ENCODE results near the gene SERF2. TPM values are rescaled to one million over a fixed set of nuclear protein-coding genes. Genes with fewer than 3 reads are reported as not detected.
"Not testable (repeated sequence)": the region's sequence is repeated elsewhere in the genome, so short reads cannot be mapped to it uniquely, and the experiment has no call there.

Gene SERF2
- total and polyA plus RNA-seq, 2 of the 13 experiments (the other 11 are each of a cell fraction or from before 2014, with no cell fraction given) = 811 to 1,257 TPM

DNA sequence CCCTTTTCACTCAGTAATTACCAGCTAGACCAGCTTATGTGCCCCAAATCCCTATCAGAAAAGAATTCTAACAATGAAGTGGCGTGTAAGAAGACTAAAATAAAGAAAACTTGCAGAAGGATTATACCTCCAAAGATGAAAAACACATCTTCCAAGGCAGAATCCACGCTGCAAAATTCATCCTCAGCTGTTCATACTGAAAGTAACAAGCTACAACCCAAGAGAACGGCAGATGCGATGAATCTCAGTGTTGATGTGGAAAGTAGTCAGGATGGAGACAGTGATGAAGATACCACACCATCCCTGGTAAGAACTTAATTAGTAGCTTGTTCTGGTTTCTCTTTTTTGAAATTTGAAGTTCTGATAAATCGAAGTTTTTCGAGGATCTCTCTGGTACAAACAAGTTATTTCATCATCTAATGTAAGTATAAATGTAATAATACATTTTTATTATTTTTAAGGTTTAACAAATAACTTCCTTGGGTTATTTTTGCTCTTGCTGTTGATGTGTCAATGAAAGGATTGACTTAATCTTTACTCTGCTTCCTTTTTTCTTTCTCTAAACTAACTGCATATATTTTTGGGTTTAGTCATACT is 36.0 kb downstream of the SERF2 start:
- no TSS peak for BruUV-seq (replicated peaks)
- no peak overlapping the region for H3K27ac ChIP-seq (ENCODE audit: extremely low read length, insufficient read depth, low read length)
- H3K4me3 ChIP-seq (replicated peaks in 1 of 3; ENCODE audit: insufficient read depth in 1 of 3, low read depth in 2 of 3, low read length in 3 of 3) = no peak overlapping the region
- H4K20me1 ChIP-seq (ENCODE audit: insufficient read depth, low read length) = no peaks in the 10 kb centered on the region
- peak overlapping the region; percentile 81 for H2AFZ ChIP-seq (ENCODE audit: low read length)
- no peak overlapping the region for H3K9ac ChIP-seq (ENCODE audit: insufficient read depth, low read depth, low read length)
- no peaks in the 10 kb centered on the region for H3K9me3 ChIP-seq (ENCODE audit: low read length)
- in situ Hi-C loops (cut with HindIII; ENCODE audit: extremely low pct_ligation_motif_present, low pct_unique_long_range_greater_than_20kb) = no loop called here
- FAIRE-seq = no peak
- 68% methylated on average over 6 of the region's 6 CpGs for WGBS (ENCODE audit: low lambda C conversion rate)
- H3K4me1 ChIP-seq (ENCODE audit: insufficient read depth, low read length) = peaks cover 32% of the 10 kb centered on the region
- CTCF ChIA-PET (ENCODE audit: low intra/inter-chr PET ratio, low total read pairs) = no interaction called here
- no peaks in the 10 kb centered on the region; a peak in 1 of 5 replicates for H3K27me3 ChIP-seq (ENCODE audit: control insufficient read depth in 1 of 2, insufficient read depth in 2 of 2, low read length in 2 of 2)
- POLR2A ChIA-PET = no interaction called here
- DNase-seq (ENCODE audit: low spot score) = no peak
- H3K36me3 ChIP-seq (replicated peaks in 1 of 2; ENCODE audit: control insufficient read depth in 1 of 2, insufficient read depth in 2 of 2, low read length in 2 of 2) = no peaks in the 10 kb centered on the region
- no peak overlapping the region for H3K4me2 ChIP-seq (ENCODE audit: low read depth, low read length)
- H3K79me2 ChIP-seq (ENCODE audit: insufficient read depth, low read length) = peaks cover 12% of the 10 kb centered on the region
- no peak for TF ChIP-seq ZNF660 (CRISPR knock-in tag; IDR thresholded peaks at IDR 0.05; ENCODE audit: borderline replicate concordance, low read depth)
- TF ChIP-seq, protein P1, sequence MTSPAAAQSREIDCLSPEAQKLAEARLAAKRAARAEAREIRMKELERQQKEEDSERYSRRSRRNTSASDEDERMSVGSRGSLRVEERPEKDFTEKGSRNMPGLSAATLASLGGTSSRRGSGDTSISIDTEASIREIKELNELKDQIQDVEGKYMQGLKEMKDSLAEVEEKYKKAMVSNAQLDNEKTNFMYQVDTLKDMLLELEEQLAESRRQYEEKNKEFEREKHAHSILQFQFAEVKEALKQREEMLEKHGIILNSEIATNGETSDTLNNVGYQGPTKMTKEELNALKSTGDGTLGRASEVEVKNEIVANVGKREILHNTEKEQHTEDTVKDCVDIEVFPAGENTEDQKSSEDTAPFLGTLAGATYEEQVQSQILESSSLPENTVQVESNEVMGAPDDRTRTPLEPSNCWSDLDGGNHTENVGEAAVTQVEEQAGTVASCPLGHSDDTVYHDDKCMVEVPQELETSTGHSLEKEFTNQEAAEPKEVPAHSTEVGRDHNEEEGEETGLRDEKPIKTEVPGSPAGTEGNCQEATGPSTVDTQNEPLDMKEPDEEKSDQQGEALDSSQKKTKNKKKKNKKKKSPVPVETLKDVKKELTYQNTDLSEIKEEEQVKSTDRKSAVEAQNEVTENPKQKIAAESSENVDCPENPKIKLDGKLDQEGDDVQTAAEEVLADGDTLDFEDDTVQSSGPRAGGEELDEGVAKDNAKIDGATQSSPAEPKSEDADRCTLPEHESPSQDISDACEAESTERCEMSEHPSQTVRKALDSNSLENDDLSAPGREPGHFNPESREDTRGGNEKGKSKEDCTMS (CRISPR knock-in tag; conservative IDR thresholded peaks at IDR 0.05) = no peak
- no peak for TF ChIP-seq ZNF558 (CRISPR knock-in tag; IDR thresholded peaks at IDR 0.05; ENCODE audit: borderline replicate concordance)
- no peak for TF ChIP-seq THRA (CRISPR knock-in tag; IDR thresholded peaks at IDR 0.05; ENCODE audit: borderline replicate concordance)
- intact Hi-C loops (cut with micrococcal nuclease; ENCODE audit: unreplicated experiment) = no loop called here
- ATAC-seq = no peak

DNA sequence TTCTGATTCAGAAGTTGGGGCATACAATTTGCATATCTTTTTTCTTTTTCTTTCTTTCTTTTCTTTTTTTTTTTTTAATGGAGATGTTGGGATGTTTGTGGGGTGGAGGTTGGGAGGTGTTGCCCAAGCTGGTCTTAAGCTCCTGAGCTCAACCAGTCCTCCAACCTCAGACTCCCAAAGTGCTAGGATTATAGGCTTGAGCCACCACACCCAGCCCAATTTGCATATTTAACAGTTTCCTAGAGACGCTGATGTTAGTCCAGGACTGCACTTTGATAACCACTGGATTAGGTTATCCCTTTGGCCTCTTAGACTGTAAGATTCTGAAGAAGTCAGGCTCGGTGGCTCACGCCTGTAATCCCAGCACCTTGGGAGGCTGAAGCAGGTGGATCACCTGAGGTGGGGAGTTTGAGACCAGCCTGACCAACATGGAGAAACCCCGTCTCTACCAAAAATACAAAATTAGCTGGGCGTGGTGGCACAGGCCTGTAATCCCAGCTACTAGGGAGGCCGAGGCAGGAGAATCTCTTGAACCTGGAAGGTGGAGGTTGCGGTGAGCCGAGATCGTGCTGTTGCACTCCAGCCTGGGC is 37.9 kb downstream of the SERF2 start:
- CTCF ChIA-PET (ENCODE audit: low intra/inter-chr PET ratio, low total read pairs); H3K79me2 ChIP-seq (ENCODE audit: insufficient read depth, low read length); H3K4me3 ChIP-seq (replicated peaks in 1 of 3; ENCODE audit: insufficient read depth in 1 of 3, low read depth in 2 of 3, low read length in 3 of 3); H3K9me3 ChIP-seq (ENCODE audit: low read length); H3K4me2 ChIP-seq (ENCODE audit: low read depth, low read length); H3K9ac ChIP-seq (ENCODE audit: insufficient read depth, low read depth, low read length); POLR2A ChIA-PET; H2AFZ ChIP-seq (ENCODE audit: low read length); H4K20me1 ChIP-seq (ENCODE audit: insufficient read depth, low read length); H3K27ac ChIP-seq (ENCODE audit: extremely low read length, insufficient read depth, low read length); DNase-seq (ENCODE audit: low spot score); FAIRE-seq; in situ Hi-C loops (cut with HindIII; ENCODE audit: extremely low pct_ligation_motif_present, low pct_unique_long_range_greater_than_20kb); ATAC-seq; intact Hi-C loops (cut with micrococcal nuclease; ENCODE audit: unreplicated experiment); H3K27me3 ChIP-seq (ENCODE audit: control insufficient read depth in 1 of 2, insufficient read depth in 2 of 2, low read length in 2 of 2); BruUV-seq (replicated peaks); H3K36me3 ChIP-seq (replicated peaks in 1 of 2; ENCODE audit: control insufficient read depth in 1 of 2, insufficient read depth in 2 of 2, low read length in 2 of 2): not testable (repeated sequence)
- peaks cover 21% of the 10 kb centered on the region for H3K4me1 ChIP-seq (ENCODE audit: insufficient read depth, low read length)
- WGBS (ENCODE audit: low lambda C conversion rate) = 86% methylated on average over 9 of the region's 9 CpGs

DNA sequence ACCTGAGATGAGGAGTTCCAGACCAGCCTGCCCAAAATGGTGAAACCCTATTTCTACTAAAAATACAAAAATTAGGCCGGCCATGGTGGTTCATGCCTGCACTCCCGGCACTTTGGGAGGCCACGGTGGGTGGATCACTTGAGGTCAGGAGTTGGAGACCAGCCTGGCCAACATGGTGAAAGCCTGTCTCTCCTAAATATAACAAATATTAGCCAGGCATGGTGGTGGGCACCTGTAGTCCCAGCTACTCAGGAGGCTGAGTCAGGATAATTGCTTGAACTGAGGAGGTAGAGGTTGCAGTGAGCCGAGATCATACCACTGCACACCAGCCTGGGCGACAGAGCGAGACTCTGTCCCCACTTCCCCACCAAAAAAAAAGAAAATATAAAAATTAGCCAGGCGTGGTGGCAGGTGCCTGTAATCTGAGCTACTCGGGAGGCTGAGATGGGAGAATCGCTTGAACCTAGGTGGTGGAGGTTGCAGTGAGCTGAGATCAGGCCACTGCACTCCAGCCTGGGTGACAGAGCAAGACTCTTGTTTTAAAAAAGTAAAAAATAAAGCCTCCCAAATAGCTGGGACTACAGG is 38.7 kb downstream of the SERF2 start:
- H2AFZ ChIP-seq (ENCODE audit: low read length); H4K20me1 ChIP-seq (ENCODE audit: insufficient read depth, low read length); DNase-seq (ENCODE audit: low spot score); intact Hi-C loops (cut with micrococcal nuclease; ENCODE audit: unreplicated experiment); H3K79me2 ChIP-seq (ENCODE audit: insufficient read depth, low read length); H3K27me3 ChIP-seq (ENCODE audit: control insufficient read depth in 1 of 2, insufficient read depth in 2 of 2, low read length in 2 of 2); H3K36me3 ChIP-seq (replicated peaks in 1 of 2; ENCODE audit: control insufficient read depth in 1 of 2, insufficient read depth in 2 of 2, low read length in 2 of 2); CTCF ChIA-PET (ENCODE audit: low intra/inter-chr PET ratio, low total read pairs); H3K4me2 ChIP-seq (ENCODE audit: low read depth, low read length); ATAC-seq; in situ Hi-C loops (cut with HindIII; ENCODE audit: extremely low pct_ligation_motif_present, low pct_unique_long_range_greater_than_20kb); POLR2A ChIA-PET; BruUV-seq (replicated peaks); H3K9me3 ChIP-seq (ENCODE audit: low read length); H3K4me3 ChIP-seq (replicated peaks in 1 of 3; ENCODE audit: insufficient read depth in 1 of 3, low read depth in 2 of 3, low read length in 3 of 3); H3K9ac ChIP-seq (ENCODE audit: insufficient read depth, low read depth, low read length); FAIRE-seq; H3K27ac ChIP-seq (ENCODE audit: extremely low read length, insufficient read depth, low read length): not testable (repeated sequence)
- H3K4me1 ChIP-seq (ENCODE audit: insufficient read depth, low read length) = peaks cover 15% of the 10 kb centered on the region
- 81% methylated on average over 7 of the region's 9 CpGs for WGBS (ENCODE audit: low lambda C conversion rate)

Measured in HepG2 (cell line).